Caco-2 (cell line): ENCODE measurements around the gene AUH. TPM values are rescaled to one million over a fixed set of nuclear protein-coding genes. Genes with fewer than 3 reads are reported as not detected.

ENCODE experiments used
- BruUV-seq: library from RNA; stranded (reverse); fragments of 400-500 nt; replicated peaks from 2 replicates; lab custom pipeline; 2021; lab: Mats Ljungman, UMichigan
- CTCF ChIA-PET: fragments of 300-600 bp; sonication (Branson Sonifier 250); formaldehyde crosslinking; loops from one replicate; lab custom pipeline; 2022; ENCODE audit warnings: antibody characterized with exemption; lab: Charles Lee
- POLR2A ChIA-PET: fragments of 300-600 bp; sonication (Branson Sonifier 250); formaldehyde crosslinking; loops from one replicate; lab custom pipeline; 2022; ENCODE audit warnings: antibody characterized with exemption; lab: Charles Lee
- DNase-seq, 2 experiments: peaks; one replicate each; pipeline versions ENCODE4 v3.0.0 to v3.0.0-alpha.2; 2020 to 2022
- H3K27me3 ChIP-seq: replicated peaks from 2 replicates; pipeline ENCODE4 v1.6.0; 2011; ENCODE audit warnings: low read length; ENCODE audit not compliant: control insufficient read depth, insufficient read depth
- H3K36me3 ChIP-seq: 2 replicates; pipeline ENCODE4 v1.5.1; 2011; ENCODE audit warnings: low read length; ENCODE audit not compliant: control insufficient read depth, insufficient read depth
- H3K4me1 ChIP-seq: fragments of 250-450 bp; sonication (Bioruptor Pico); 2 replicates; pipeline ENCODE4 v1.5.1; 2020; ENCODE audit warnings: mild to moderate bottlenecking
- H3K4me3 ChIP-seq: 2 replicates; pipeline ENCODE4 v1.5.1; 2011; ENCODE audit warnings: low read depth, mild to moderate bottlenecking, control low read depth, low read length
- H3K9me3 ChIP-seq: fragments of 250-450 bp; sonication (Bioruptor Pico); 2 replicates; pipeline ENCODE4 v1.5.1; 2020; ENCODE audit warnings: mild to moderate bottlenecking, moderate library complexity
- H3K27ac Mint-ChIP-seq: one replicate; pipeline ENCODE4 v1.8.0; 2022; ENCODE audit warnings: mixed read lengths; ENCODE audit not compliant: unreplicated experiment
- H3K27me3 Mint-ChIP-seq: one replicate; pipeline ENCODE4 v1.8.0; 2022; ENCODE audit warnings: mixed read lengths; ENCODE audit not compliant: insufficient read depth, unreplicated experiment
- H3K36me3 Mint-ChIP-seq: one replicate; pipeline ENCODE4 v1.8.0; 2022; ENCODE audit warnings: mild to moderate bottlenecking, mixed read lengths; ENCODE audit not compliant: insufficient read depth, unreplicated experiment
- H3K4me1 Mint-ChIP-seq: one replicate; pipeline ENCODE4 v1.8.0; 2022; ENCODE audit warnings: low read depth, mixed read lengths; ENCODE audit not compliant: unreplicated experiment
- H3K4me3 Mint-ChIP-seq: one replicate; pipeline ENCODE4 v1.8.0; 2022; ENCODE audit warnings: mild to moderate bottlenecking, moderate library complexity, mixed read lengths; ENCODE audit not compliant: unreplicated experiment
- H3K9me3 Mint-ChIP-seq: one replicate; pipeline ENCODE4 v1.8.0; 2022; ENCODE audit warnings: mixed read lengths; ENCODE audit not compliant: unreplicated experiment
- intact Hi-C: fragments of 100-400 bp; cut with micrococcal nuclease; formaldehyde crosslinking; loops from one replicate; pipeline ENCODE4 v1.10.0; 2022; ENCODE audit not compliant: unreplicated experiment
- total RNA-seq: library from RNA; stranded (reverse); gene quantifications from 2 replicates; pipeline ENCODE4 v1.2.3, GENCODE V29; 2022
- TF ChIP-seq, protein P1 (sequence below), 2 experiments: fragments of 200-600 bp in 1 of 2; IDR thresholded peaks; 1 replicate in 1 of 2; 2 replicates in 1 of 2; pipeline versions ENCODE4 v1.5.1 to v1.8.0; 2011 to 2022; ENCODE audit warnings: antibody characterized with exemption in 1 of 2, control low read depth in 1 of 2, inconsistent platforms in 1 of 2, low read depth in 1 of 2, low read length in 1 of 2, mild to moderate bottlenecking in 1 of 2, moderate library complexity in 1 of 2; ENCODE audit not compliant: insufficient read depth in 1 of 2, severe bottlenecking in 1 of 2, unreplicated experiment in 1 of 2

Gene AUH
- total RNA-seq, 1 experiment from 2014 or later = 10.3 TPM

DNA sequence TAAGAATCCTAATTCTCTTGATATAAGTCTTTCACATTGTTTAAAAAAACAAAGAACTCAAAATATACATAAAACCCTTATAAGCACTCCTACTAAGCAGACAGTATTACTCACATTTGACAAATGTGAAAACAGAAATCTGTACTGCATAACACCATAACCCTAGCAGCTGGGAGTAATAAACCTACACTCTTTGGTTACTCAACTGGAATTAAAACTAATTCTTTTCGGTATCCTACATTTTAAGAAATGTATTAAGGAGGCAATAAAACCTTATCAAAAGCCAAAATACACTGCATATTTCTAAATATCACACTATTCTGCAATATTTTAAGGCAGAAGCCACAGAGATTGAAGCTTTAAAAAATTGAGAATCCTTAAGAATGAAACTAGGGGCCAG, 6.8 kb downstream of the AUH start:
- Mint-ChIP-seq H3K9me3 (no peaks in the 10 kb centered on the region), H3K27ac (no peak overlapping the region), H3K4me1 (peaks cover 8% of the 10 kb centered on the region), H3K27me3 (no peaks in the 10 kb centered on the region), H3K4me3 (no peak overlapping the region), H3K36me3 (peaks cover 5% of the 10 kb centered on the region)
- POLR2A ChIA-PET = no interaction called here
- BruUV-seq = no TSS peak
- H3K9me3 ChIP-seq = no peaks in the 10 kb centered on the region
- TF ChIP-seq, protein P1, sequence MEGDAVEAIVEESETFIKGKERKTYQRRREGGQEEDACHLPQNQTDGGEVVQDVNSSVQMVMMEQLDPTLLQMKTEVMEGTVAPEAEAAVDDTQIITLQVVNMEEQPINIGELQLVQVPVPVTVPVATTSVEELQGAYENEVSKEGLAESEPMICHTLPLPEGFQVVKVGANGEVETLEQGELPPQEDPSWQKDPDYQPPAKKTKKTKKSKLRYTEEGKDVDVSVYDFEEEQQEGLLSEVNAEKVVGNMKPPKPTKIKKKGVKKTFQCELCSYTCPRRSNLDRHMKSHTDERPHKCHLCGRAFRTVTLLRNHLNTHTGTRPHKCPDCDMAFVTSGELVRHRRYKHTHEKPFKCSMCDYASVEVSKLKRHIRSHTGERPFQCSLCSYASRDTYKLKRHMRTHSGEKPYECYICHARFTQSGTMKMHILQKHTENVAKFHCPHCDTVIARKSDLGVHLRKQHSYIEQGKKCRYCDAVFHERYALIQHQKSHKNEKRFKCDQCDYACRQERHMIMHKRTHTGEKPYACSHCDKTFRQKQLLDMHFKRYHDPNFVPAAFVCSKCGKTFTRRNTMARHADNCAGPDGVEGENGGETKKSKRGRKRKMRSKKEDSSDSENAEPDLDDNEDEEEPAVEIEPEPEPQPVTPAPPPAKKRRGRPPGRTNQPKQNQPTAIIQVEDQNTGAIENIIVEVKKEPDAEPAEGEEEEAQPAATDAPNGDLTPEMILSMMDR (IDR thresholded peaks at IDR 0.05; ENCODE audit: insufficient read depth in 1 of 2, low read depth in 1 of 2, low read length in 1 of 2, severe bottlenecking in 1 of 2, unreplicated experiment in 1 of 2) = no peak
- DNase-seq = no peak
- intact Hi-C loops = no loop called here
- H3K4me3 ChIP-seq = no peak overlapping the region
- no peaks in the 10 kb centered on the region for H3K36me3 ChIP-seq
- CTCF ChIA-PET = no interaction called here
- H3K27me3 ChIP-seq = no peaks in the 10 kb centered on the region
- H3K4me1 ChIP-seq = no peaks in the 10 kb centered on the region

DNA sequence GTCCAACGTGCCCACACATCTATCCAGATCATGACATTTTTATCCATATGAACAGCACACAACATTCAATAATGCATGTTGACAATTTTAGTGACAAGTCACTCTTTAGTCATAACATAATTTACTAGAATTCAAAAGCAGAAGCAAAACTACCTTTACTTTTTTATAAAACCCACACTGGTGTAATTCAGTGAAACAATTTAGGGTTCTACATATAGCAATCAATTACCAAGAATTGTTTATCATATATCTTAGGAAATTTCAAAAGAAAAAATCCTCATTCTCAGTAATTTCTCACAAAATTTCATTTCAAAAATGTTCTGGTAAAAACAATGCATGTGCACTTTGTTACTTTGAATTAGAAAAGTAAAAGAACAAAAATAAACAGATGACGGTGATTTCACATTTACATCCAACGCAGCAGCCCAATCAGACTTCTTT, 12.6 kb downstream of the AUH start:
- Histone ChIP-seq H3K27me3 (no peaks in the 10 kb centered on the region), H3K4me3 (no peak overlapping the region), H3K9me3 (no peaks in the 10 kb centered on the region), H3K36me3 (no peaks in the 10 kb centered on the region), H3K4me1 (no peaks in the 10 kb centered on the region)
- Mint-ChIP-seq H3K36me3 (peaks cover 5% of the 10 kb centered on the region), H3K27ac (no peak overlapping the region), H3K27me3 (no peaks in the 10 kb centered on the region), H3K9me3 (no peaks in the 10 kb centered on the region), H3K4me3 (no peak overlapping the region), H3K4me1 (no peaks in the 10 kb centered on the region)
- POLR2A ChIA-PET = no interaction called here
- CTCF ChIA-PET = no interaction called here
- TF ChIP-seq, protein P1 (IDR thresholded peaks at IDR 0.05; ENCODE audit: insufficient read depth in 1 of 2, low read depth in 1 of 2, low read length in 1 of 2, severe bottlenecking in 1 of 2, unreplicated experiment in 1 of 2) = no peak
- BruUV-seq = no TSS peak
- DNase-seq = no peak
- intact Hi-C loops = no loop called here

DNA sequence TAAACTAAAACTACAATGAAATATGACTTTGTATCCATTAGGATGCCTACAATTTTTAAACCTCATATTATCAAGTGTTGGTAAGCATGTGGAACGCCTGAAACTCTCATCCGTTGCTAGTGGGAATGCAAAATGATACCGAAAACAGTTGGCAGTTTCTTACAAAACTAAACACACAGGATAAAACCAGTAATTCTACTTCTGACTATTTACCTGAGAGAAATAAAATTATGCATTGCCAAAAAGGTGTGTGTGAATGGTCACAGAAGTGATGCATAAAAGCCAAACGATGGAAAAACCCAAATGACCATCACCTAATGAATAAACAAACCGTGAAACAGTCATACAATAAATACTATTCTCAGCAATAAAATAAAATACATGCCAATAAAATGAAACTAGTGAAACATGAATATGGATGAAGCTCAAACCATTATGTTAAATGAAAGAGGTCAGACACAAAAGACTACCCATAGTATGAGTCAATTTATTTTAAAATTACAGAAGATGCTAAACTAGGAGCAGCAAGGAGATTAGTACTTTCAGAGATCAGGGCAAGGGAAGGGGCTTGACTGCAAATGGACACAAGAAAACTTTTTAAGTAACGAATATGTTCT, 13.4 kb downstream of the AUH start:
- TF ChIP-seq, protein P1 (IDR thresholded peaks at IDR 0.05; ENCODE audit: insufficient read depth in 1 of 2, low read depth in 1 of 2, low read length in 1 of 2, severe bottlenecking in 1 of 2, unreplicated experiment in 1 of 2) = no peak
- Mint-ChIP-seq H3K4me1 (no peaks in the 10 kb centered on the region), H3K4me3 (no peak overlapping the region)

More for the DNA sequence above, 13.4 kb downstream of the AUH start:
- ChIA-PET CTCF (no interaction called here), POLR2A (no interaction called here)
- Mint-ChIP-seq H3K27ac (no peak overlapping the region), H3K9me3 (no peaks in the 10 kb centered on the region), H3K27me3 (no peaks in the 10 kb centered on the region), H3K36me3 (peaks cover 5% of the 10 kb centered on the region)
- Histone ChIP-seq H3K36me3 (no peaks in the 10 kb centered on the region), H3K4me1 (no peaks in the 10 kb centered on the region), H3K4me3 (no peak overlapping the region), H3K27me3 (no peaks in the 10 kb centered on the region), H3K9me3 (no peaks in the 10 kb centered on the region)
- no TSS peak for BruUV-seq
- intact Hi-C loops = no loop called here
- DNase-seq = no peak
